ENCODE measurements around the gene SMG6. TPM values are rescaled to one million over a fixed set of nuclear protein-coding genes. Genes with fewer than 3 reads are reported as not detected.
"Not testable (repeated sequence)": the region's sequence is repeated elsewhere in the genome, so short reads cannot be mapped to it uniquely, and the experiment has no call there.

The SMG6 gene
- total RNA-seq, 6 experiments from 2014 or later: 7.4 to 10.4 (median 8.9) TPM

- H3K9me3 ChIP-seq: no peaks in the 10 kb centered on the region
- TF ChIP-seq POLR2A (IDR thresholded peaks at IDR 0.05) (no peak), CTCF (IDR thresholded peaks at IDR 0.05) (no peak)
- H3K4me1 ChIP-seq: peaks cover 0 to 18% (median 0%) of the 10 kb centered on the region in 4 donors
- no peak overlapping the region for H3K4me3 ChIP-seq
- H3K27me3 ChIP-seq: no peaks in the 10 kb centered on the region
- H3K36me3 ChIP-seq: no peaks in the 10 kb centered on the region
- no peak for DNase-seq
- no peak for ATAC-seq
- WGBS (ENCODE audit: insufficient coverage, low coverage, low lambda C conversion rate, missing lambda C conversion rate): 95% methylated on average over 4 of the region's 4 CpGs
- intact Hi-C loops (cut with DNase I): no loop called here
- peak overlapping the region in 1 of 3 donors; percentile 22 for H3K27ac ChIP-seq
These were observed 36.2 kb downstream of the SMG6 start for GRCh38 chr17:2267354-2267753.

- TF ChIP-seq POLR2A (IDR thresholded peaks at IDR 0.05) (no peak), CTCF (IDR thresholded peaks at IDR 0.05) (no peak)
- Histone ChIP-seq H3K4me1 (peaks cover 0 to 18% (median 0%) of the 10 kb centered on the region in 4 donors), H3K36me3 (no peaks in the 10 kb centered on the region), H3K4me3 (no peak overlapping the region), H3K27ac (peak overlapping the region in 2 of 3 donors; percentile 16 to 22), H3K27me3 (no peaks in the 10 kb centered on the region), H3K9me3 (no peaks in the 10 kb centered on the region)
- 56% methylated on average over 3 of the region's 3 CpGs for WGBS (ENCODE audit: insufficient coverage, low coverage, low lambda C conversion rate, missing lambda C conversion rate)
- intact Hi-C loops (cut with DNase I): no loop called here
- no peak for DNase-seq
- ATAC-seq: no peak
These were observed 36.7 kb downstream of the SMG6 start for GRCh38 chr17:2266865-2267228.

- intact Hi-C loops (cut with DNase I): no loop called here
- Histone ChIP-seq H3K36me3 (no peaks in the 10 kb centered on the region), H3K27ac (peak overlapping the region; percentile 16 to 36 (median 22)), H3K27me3 (no peaks in the 10 kb centered on the region), H3K4me3 (no peak overlapping the region), H3K9me3 (no peaks in the 10 kb centered on the region), H3K4me1 (peaks cover 0 to 18% (median 0%) of the 10 kb centered on the region in 4 donors)
- peak; percentile 62 to 75 (median 69) for ATAC-seq
- TF ChIP-seq CTCF (IDR thresholded peaks at IDR 0.05) (no peak), POLR2A (IDR thresholded peaks at IDR 0.05) (no peak)
- WGBS (ENCODE audit: insufficient coverage, low coverage, low lambda C conversion rate, missing lambda C conversion rate): 51% methylated on average over 13 of the region's 13 CpGs
- no peak for DNase-seq
These were observed 37.3 kb downstream of the SMG6 start for GRCh38 chr17:2266045-2266864.

DNA sequence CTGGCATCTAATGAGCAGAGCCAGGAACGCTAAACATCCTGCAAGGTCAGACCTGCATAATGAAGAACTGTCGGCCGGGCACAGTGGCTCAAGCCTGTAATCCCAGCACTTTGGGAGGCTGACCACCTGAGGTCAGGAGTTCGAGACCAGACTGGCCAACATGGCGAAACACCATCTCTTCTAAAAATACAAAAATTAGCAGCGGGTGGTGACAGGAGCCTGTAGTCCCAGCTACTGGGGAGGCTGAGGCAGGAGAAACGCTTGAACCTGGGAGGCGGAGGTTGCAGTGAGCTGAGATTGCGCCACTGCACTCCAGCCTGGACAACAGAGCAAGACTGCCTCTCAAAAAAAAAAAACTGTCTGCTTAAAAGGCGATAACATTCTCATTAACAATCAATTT is 38.4 kb downstream of the SMG6 start:
- 95% methylated on average over 7 of the region's 10 CpGs for WGBS (ENCODE audit: insufficient coverage, low coverage, low lambda C conversion rate, missing lambda C conversion rate)
- H3K36me3 ChIP-seq; H3K27me3 ChIP-seq; H3K9me3 ChIP-seq; DNase-seq; ATAC-seq; H3K4me3 ChIP-seq; intact Hi-C loops (cut with DNase I); H3K27ac ChIP-seq: not testable (repeated sequence)
- peaks cover 0 to 18% (median 0%) of the 10 kb centered on the region in 4 donors for H3K4me1 ChIP-seq

GRCh38 chr17:2264067-2264860 is 39.3 kb downstream of the SMG6 start:
- no peaks in the 10 kb centered on the region for H3K36me3 ChIP-seq
- TF ChIP-seq POLR2A (IDR thresholded peaks at IDR 0.05) (no peak), CTCF (IDR thresholded peaks at IDR 0.05) (no peak)
- ATAC-seq (peak in 1 of 4 donors; percentile 11), DNase-seq (no peak)
- no peaks in the 10 kb centered on the region for H3K27me3 ChIP-seq
- H3K27ac ChIP-seq: no peak overlapping the region
- H3K9me3 ChIP-seq: no peaks in the 10 kb centered on the region
- 82% methylated on average over 5 of the region's 10 CpGs for WGBS (ENCODE audit: insufficient coverage, low coverage, low lambda C conversion rate, missing lambda C conversion rate)
- intact Hi-C loops (cut with DNase I): no loop called here
- H3K4me1 ChIP-seq: peaks cover 0 to 18% (median 0%) of the 10 kb centered on the region in 4 donors
- H3K4me3 ChIP-seq: no peak overlapping the region
